ENCODE measurements around the gene EHBP1.

EHBP1 gene

GRCh38 chr2:63035660-63036059 lies 330.1 kb downstream of the EHBP1 start:
- Histone ChIP-seq H3K4me2 (no peak overlapping the region), H3K27ac (no peak overlapping the region), H3K4me1 (ENCODE audit: low read depth, poor library complexity, severe bottlenecking) (no peaks in the 10 kb centered on the region), H2AFZ (ENCODE audit: low read depth) (no peak overlapping the region), H3K79me2 (ENCODE audit: insufficient read depth, low read depth) (no peaks in the 10 kb centered on the region), H3K36me3 (ENCODE audit: insufficient read depth) (no peaks in the 10 kb centered on the region), H4K20me1 (ENCODE audit: insufficient read depth) (no peaks in the 10 kb centered on the region), H3K4me3 (IDR thresholded peaks at IDR 0.05; ENCODE audit: insufficient read depth, low read depth, low read length) (no peak overlapping the region), H3K9ac (no peak overlapping the region), H3K27me3 (ENCODE audit: insufficient read depth, low read depth) (no peaks in the 10 kb centered on the region)
- TF ChIP-seq CTCF (conservative IDR thresholded peaks at IDR 0.05; ENCODE audit: low read depth, low read length) = no peak

- H3K4me1 ChIP-seq (ENCODE audit: low read depth, poor library complexity, severe bottlenecking) = no peaks in the 10 kb centered on the region
- no peak overlapping the region for H3K27ac ChIP-seq
- no peaks in the 10 kb centered on the region for H3K36me3 ChIP-seq (ENCODE audit: insufficient read depth)
- no peak overlapping the region for H3K4me2 ChIP-seq
- no peak overlapping the region for H2AFZ ChIP-seq (ENCODE audit: low read depth)
- H3K4me3 ChIP-seq (IDR thresholded peaks at IDR 0.05; ENCODE audit: insufficient read depth, low read depth, low read length) = no peak overlapping the region
- no peak overlapping the region for H3K9ac ChIP-seq
- no peaks in the 10 kb centered on the region for H3K27me3 ChIP-seq (ENCODE audit: insufficient read depth, low read depth)
- no peaks in the 10 kb centered on the region for H3K79me2 ChIP-seq (ENCODE audit: insufficient read depth, low read depth)
- no peaks in the 10 kb centered on the region for H4K20me1 ChIP-seq (ENCODE audit: insufficient read depth)
- no peak for TF ChIP-seq CTCF (conservative IDR thresholded peaks at IDR 0.05; ENCODE audit: low read depth, low read length)
Observed at GRCh38 chr2:63038034-63038433, 332.5 kb downstream of the EHBP1 start.

- H3K4me2 ChIP-seq = no peak overlapping the region
- no peak for TF ChIP-seq CTCF (conservative IDR thresholded peaks at IDR 0.05; ENCODE audit: low read depth, low read length)
- H3K4me1 ChIP-seq (ENCODE audit: low read depth, poor library complexity, severe bottlenecking) = no peaks in the 10 kb centered on the region
- H2AFZ ChIP-seq (ENCODE audit: low read depth) = no peak overlapping the region
- H4K20me1 ChIP-seq (ENCODE audit: insufficient read depth) = no peaks in the 10 kb centered on the region
- H3K9ac ChIP-seq = no peak overlapping the region
- no peak overlapping the region for H3K27ac ChIP-seq
- no peak overlapping the region for H3K4me3 ChIP-seq (IDR thresholded peaks at IDR 0.05; ENCODE audit: insufficient read depth, low read depth, low read length)
- H3K36me3 ChIP-seq (ENCODE audit: insufficient read depth) = no peaks in the 10 kb centered on the region
- H3K27me3 ChIP-seq (ENCODE audit: insufficient read depth, low read depth) = no peaks in the 10 kb centered on the region
- no peaks in the 10 kb centered on the region for H3K79me2 ChIP-seq (ENCODE audit: insufficient read depth, low read depth)
Observed at GRCh38 chr2:63040586-63040985, 335.1 kb downstream of the EHBP1 start.

GRCh38 chr2:63041592-63041991 lies 336.1 kb downstream of the EHBP1 start:
- no peak overlapping the region for H3K9ac ChIP-seq
- H3K4me3 ChIP-seq (IDR thresholded peaks at IDR 0.05; ENCODE audit: insufficient read depth, low read depth, low read length) = no peak overlapping the region
- H3K27ac ChIP-seq = no peak overlapping the region
- no peak overlapping the region for H2AFZ ChIP-seq (ENCODE audit: low read depth)
- H3K36me3 ChIP-seq (ENCODE audit: insufficient read depth) = no peaks in the 10 kb centered on the region
- no peak overlapping the region for H3K4me2 ChIP-seq
- no peaks in the 10 kb centered on the region for H3K4me1 ChIP-seq (ENCODE audit: low read depth, poor library complexity, severe bottlenecking)
- no peaks in the 10 kb centered on the region for H3K79me2 ChIP-seq (ENCODE audit: insufficient read depth, low read depth)
- H3K27me3 ChIP-seq (ENCODE audit: insufficient read depth, low read depth) = no peaks in the 10 kb centered on the region
- no peaks in the 10 kb centered on the region for H4K20me1 ChIP-seq (ENCODE audit: insufficient read depth)
- TF ChIP-seq CTCF (conservative IDR thresholded peaks at IDR 0.05; ENCODE audit: low read depth, low read length) = no peak

All from KMS-11 (cell line).